Tibial nerve (tissue), 3 donors: ENCODE results near the gene STX8.

ENCODE experiments used
- POLR2A ChIP-seq, 2 donors: fragments of 450-650 bp; IDR thresholded peaks; one replicate each; pipeline ENCODE4 v1.6.1; 2017; ENCODE audit warnings: antibody characterized with exemption in 2 of 2, mild to moderate bottlenecking in 2 of 2, moderate library complexity in 2 of 2
- TF ChIP-seq, protein P1 (sequence below), 5 experiments: fragments of 200-600 bp in 3 of 5; fragments of 450-650 bp in 2 of 5; sonication (generic) in 3 of 5; IDR thresholded peaks; one replicate each; pipeline ENCODE4 v1.5.1; 2016 to 2019; ENCODE audit warnings: antibody characterized with exemption in 5 of 5, mild to moderate bottlenecking in 3 of 5, moderate library complexity in 2 of 5

DNA sequence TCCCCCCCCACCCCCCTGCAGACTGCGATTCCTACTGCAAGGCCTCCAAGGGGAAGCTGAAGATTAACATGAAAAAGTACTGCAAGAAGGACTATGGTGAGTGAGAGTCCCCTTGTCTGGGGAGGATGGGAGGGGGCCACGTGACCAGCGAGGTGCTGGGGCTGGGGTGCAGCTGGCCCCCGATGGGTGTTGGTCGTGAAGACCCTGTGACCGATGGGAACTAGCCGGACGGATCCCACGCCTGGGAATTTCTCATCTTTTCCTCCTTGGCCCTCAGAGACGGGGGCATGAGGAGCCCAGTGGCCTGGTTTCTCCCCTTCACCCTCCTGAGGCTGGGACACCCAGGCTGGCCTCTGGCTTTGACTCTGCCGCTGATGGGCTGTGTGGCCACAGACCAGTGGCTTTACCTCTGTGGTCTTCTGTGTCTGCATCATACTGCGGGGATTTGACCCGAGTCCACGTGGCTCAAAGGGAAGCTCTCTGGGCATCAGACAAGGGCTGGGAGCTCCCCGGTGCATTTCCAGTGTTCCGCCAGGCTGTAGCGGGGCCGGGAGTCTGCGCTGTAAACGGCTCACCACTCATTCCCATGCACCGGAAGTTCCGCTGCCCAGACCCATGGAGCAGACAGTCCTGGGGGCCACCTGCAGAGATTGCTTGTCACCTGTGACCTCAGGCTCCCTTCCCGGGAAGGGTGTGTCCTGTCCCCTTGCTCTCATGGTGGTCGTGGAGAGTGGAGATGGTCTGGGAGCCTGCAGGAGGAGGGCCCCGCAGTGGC lies 354.3 kb downstream of the STX8 start:
- TF ChIP-seq, protein P1, sequence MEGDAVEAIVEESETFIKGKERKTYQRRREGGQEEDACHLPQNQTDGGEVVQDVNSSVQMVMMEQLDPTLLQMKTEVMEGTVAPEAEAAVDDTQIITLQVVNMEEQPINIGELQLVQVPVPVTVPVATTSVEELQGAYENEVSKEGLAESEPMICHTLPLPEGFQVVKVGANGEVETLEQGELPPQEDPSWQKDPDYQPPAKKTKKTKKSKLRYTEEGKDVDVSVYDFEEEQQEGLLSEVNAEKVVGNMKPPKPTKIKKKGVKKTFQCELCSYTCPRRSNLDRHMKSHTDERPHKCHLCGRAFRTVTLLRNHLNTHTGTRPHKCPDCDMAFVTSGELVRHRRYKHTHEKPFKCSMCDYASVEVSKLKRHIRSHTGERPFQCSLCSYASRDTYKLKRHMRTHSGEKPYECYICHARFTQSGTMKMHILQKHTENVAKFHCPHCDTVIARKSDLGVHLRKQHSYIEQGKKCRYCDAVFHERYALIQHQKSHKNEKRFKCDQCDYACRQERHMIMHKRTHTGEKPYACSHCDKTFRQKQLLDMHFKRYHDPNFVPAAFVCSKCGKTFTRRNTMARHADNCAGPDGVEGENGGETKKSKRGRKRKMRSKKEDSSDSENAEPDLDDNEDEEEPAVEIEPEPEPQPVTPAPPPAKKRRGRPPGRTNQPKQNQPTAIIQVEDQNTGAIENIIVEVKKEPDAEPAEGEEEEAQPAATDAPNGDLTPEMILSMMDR (IDR thresholded peaks at IDR 0.05) = no peak
- no peak for TF ChIP-seq POLR2A (IDR thresholded peaks at IDR 0.05)
